IgD-negative memory B cell (primary cell): ENCODE data around the gene HRH4. TPM values are rescaled to one million over a fixed set of nuclear protein-coding genes. Genes with fewer than 3 reads are reported as not detected.
A peak's percentile ranks its signal among the peaks of the same experiment; 100 is the strongest.

Source experiments
- H3K27ac Mint-ChIP-seq, 3 donors: one replicate each; pipeline ENCODE4 v1.8.0; 2020 to 2022; ENCODE audit warnings: mild to moderate bottlenecking in 3 of 3, mixed read lengths in 3 of 3, moderate library complexity in 1 of 3
- H3K27me3 Mint-ChIP-seq: one replicate; pipeline ENCODE4 v1.8.0; 2021; ENCODE audit warnings: mixed read lengths
- H3K36me3 Mint-ChIP-seq: one replicate; pipeline ENCODE4 v1.8.0; 2020; ENCODE audit warnings: mild to moderate bottlenecking, mixed read lengths
- H3K4me1 Mint-ChIP-seq, 3 donors: one replicate each; pipeline ENCODE4 v1.8.0; 2020 to 2022; ENCODE audit warnings: mixed read lengths in 3 of 3, mild to moderate bottlenecking in 1 of 3
- H3K4me3 Mint-ChIP-seq, 4 donors: one replicate each; pipeline ENCODE4 v1.8.0; 2020 to 2022; ENCODE audit warnings: mild to moderate bottlenecking in 4 of 4, mixed read lengths in 4 of 4, moderate library complexity in 3 of 4
- H3K9me3 Mint-ChIP-seq, 3 donors: one replicate each; pipeline ENCODE4 v1.8.0; 2020 to 2021; ENCODE audit warnings: mixed read lengths in 3 of 3, mild to moderate bottlenecking in 1 of 3
- polyA plus RNA-seq: library from polyadenylated mRNA; unstranded; fragments of 300-500 nt; fragmentation: Illumina TruSeq; gene quantifications from one replicate; pipeline ENCODE4 v1.2.3, GENCODE V29; 2021

The HRH4 gene
- polyA plus RNA-seq, 1 donor from 2014 or later, result not detected

GRCh38 chr18:24446453-24446852 lies 14.0 kb upstream of the HRH4 start:
- peaks cover 0 to 2% (median 0%) of the 10 kb centered on the region in 3 donors for H3K9me3 Mint-ChIP-seq
- peaks cover 4 to 8% (median 8%) of the 10 kb centered on the region in 3 donors for H3K4me1 Mint-ChIP-seq
- no peak overlapping the region for H3K27ac Mint-ChIP-seq
- no peak overlapping the region for H3K4me3 Mint-ChIP-seq
- no peaks in the 10 kb centered on the region for H3K27me3 Mint-ChIP-seq
- H3K36me3 Mint-ChIP-seq, result peaks cover 20% of the 10 kb centered on the region

GRCh38 chr18:24446953-24447538 lies 13.4 kb upstream of the HRH4 start:
- Mint-ChIP-seq H3K27ac (no peak overlapping the region), H3K9me3 (peaks cover 0 to 2% (median 0%) of the 10 kb centered on the region in 3 donors), H3K4me3 (no peak overlapping the region), H3K36me3 (peaks cover 20% of the 10 kb centered on the region), H3K4me1 (peaks cover 4 to 8% (median 8%) of the 10 kb centered on the region in 3 donors), H3K27me3 (no peaks in the 10 kb centered on the region)

- Mint-ChIP-seq H3K27ac (no peak overlapping the region), H3K27me3 (no peaks in the 10 kb centered on the region), H3K36me3 (peaks cover 22% of the 10 kb centered on the region), H3K4me3 (no peak overlapping the region), H3K9me3 (peaks cover 0 to 2% (median 0%) of the 10 kb centered on the region in 3 donors), H3K4me1 (peaks cover 4 to 8% (median 8%) of the 10 kb centered on the region in 3 donors)
Observed at GRCh38 chr18:24447961-24448360, 12.5 kb upstream of the HRH4 start.

GRCh38 chr18:24456549-24456948 lies 3.9 kb upstream of the HRH4 start:
- no peaks in the 10 kb centered on the region for H3K27me3 Mint-ChIP-seq
- no peaks in the 10 kb centered on the region for H3K9me3 Mint-ChIP-seq
- H3K27ac Mint-ChIP-seq, result no peak overlapping the region

GRCh38 chr18:24459772-24460171 lies 665 bp upstream of the HRH4 start:
- peaks cover 6% of the 10 kb centered on the region for H3K36me3 Mint-ChIP-seq
- no peaks in the 10 kb centered on the region for H3K4me1 Mint-ChIP-seq
- no peak overlapping the region for H3K27ac Mint-ChIP-seq
- H3K4me3 Mint-ChIP-seq, result no peak overlapping the region
- peaks cover 0 to 2% (median 0%) of the 10 kb centered on the region in 3 donors for H3K9me3 Mint-ChIP-seq
- no peaks in the 10 kb centered on the region for H3K27me3 Mint-ChIP-seq

More at GRCh38 chr18:24456549-24456948, 3.9 kb upstream of the HRH4 start:
- Mint-ChIP-seq H3K4me1 (no peaks in the 10 kb centered on the region), H3K36me3 (peaks cover 18% of the 10 kb centered on the region), H3K4me3 (no peak overlapping the region)

GRCh38 chr18:24461996-24462395 lies 1.6 kb downstream of the HRH4 start:
- H3K27me3 Mint-ChIP-seq, result peaks cover 4% of the 10 kb centered on the region
- peaks cover 3% of the 10 kb centered on the region for H3K36me3 Mint-ChIP-seq
- no peaks in the 10 kb centered on the region for H3K4me1 Mint-ChIP-seq
- no peak overlapping the region for H3K4me3 Mint-ChIP-seq
- peak overlapping the region in 1 of 3 donors; percentile 29 for H3K27ac Mint-ChIP-seq
- peaks cover 0 to 2% (median 0%) of the 10 kb centered on the region in 3 donors for H3K9me3 Mint-ChIP-seq

- Mint-ChIP-seq H3K9me3 (peaks cover 0 to 2% (median 0%) of the 10 kb centered on the region in 3 donors), H3K36me3 (peaks cover 3% of the 10 kb centered on the region), H3K4me1 (no peaks in the 10 kb centered on the region), H3K4me3 (no peak overlapping the region), H3K27ac (peak overlapping the region in 2 of 3 donors; percentile 7 to 48), H3K27me3 (peaks cover 4% of the 10 kb centered on the region)
Observed at GRCh38 chr18:24462838-24463775, 2.7 kb downstream of the HRH4 start.

- Mint-ChIP-seq H3K4me1 (no peaks in the 10 kb centered on the region), H3K4me3 (no peak overlapping the region), H3K27me3 (peaks cover 4% of the 10 kb centered on the region), H3K27ac (no peak overlapping the region), H3K36me3 (no peaks in the 10 kb centered on the region), H3K9me3 (peaks cover 0 to 2% (median 0%) of the 10 kb centered on the region in 3 donors)
Observed at GRCh38 chr18:24465486-24465885, 5.0 kb downstream of the HRH4 start.

GRCh38 chr18:24466771-24467170 lies 6.3 kb downstream of the HRH4 start:
- H3K27me3 Mint-ChIP-seq, result peaks cover 4% of the 10 kb centered on the region
- no peaks in the 10 kb centered on the region for H3K4me1 Mint-ChIP-seq
- H3K9me3 Mint-ChIP-seq, result peaks cover 0 to under 1% (median 0%) of the 10 kb centered on the region in 3 donors
- H3K4me3 Mint-ChIP-seq, result no peak overlapping the region
- no peak overlapping the region for H3K27ac Mint-ChIP-seq
- no peaks in the 10 kb centered on the region for H3K36me3 Mint-ChIP-seq

GRCh38 chr18:24470022-24470618 lies 9.7 kb downstream of the HRH4 start:
- Mint-ChIP-seq H3K27me3 (peaks cover 4% of the 10 kb centered on the region), H3K9me3 (no peaks in the 10 kb centered on the region), H3K27ac (no peak overlapping the region), H3K4me3 (no peak overlapping the region), H3K36me3 (no peaks in the 10 kb centered on the region), H3K4me1 (no peaks in the 10 kb centered on the region)

- Mint-ChIP-seq H3K36me3 (no peaks in the 10 kb centered on the region), H3K9me3 (no peaks in the 10 kb centered on the region), H3K4me1 (no peaks in the 10 kb centered on the region), H3K27ac (no peak overlapping the region), H3K27me3 (no peaks in the 10 kb centered on the region), H3K4me3 (no peak overlapping the region)
Observed at GRCh38 chr18:24470805-24471204, 10.4 kb downstream of the HRH4 start.

- H3K36me3 Mint-ChIP-seq, result no peaks in the 10 kb centered on the region
- no peak overlapping the region for H3K27ac Mint-ChIP-seq
- no peak overlapping the region for H3K4me3 Mint-ChIP-seq
Observed at GRCh38 chr18:24472591-24472990, 12.2 kb downstream of the HRH4 start.

GRCh38 chr18:24474406-24474805 lies 14.0 kb downstream of the HRH4 start:
- Mint-ChIP-seq H3K4me1 (no peaks in the 10 kb centered on the region), H3K4me3 (no peak overlapping the region), H3K27me3 (no peaks in the 10 kb centered on the region), H3K9me3 (no peaks in the 10 kb centered on the region), H3K27ac (no peak overlapping the region), H3K36me3 (no peaks in the 10 kb centered on the region)

More at GRCh38 chr18:24472591-24472990, 12.2 kb downstream of the HRH4 start:
- Mint-ChIP-seq H3K27me3 (no peaks in the 10 kb centered on the region), H3K4me1 (no peaks in the 10 kb centered on the region), H3K9me3 (no peaks in the 10 kb centered on the region)

GRCh38 chr18:24475926-24476589 lies 15.6 kb downstream of the HRH4 start:
- H3K27me3 Mint-ChIP-seq, result no peaks in the 10 kb centered on the region
- no peaks in the 10 kb centered on the region for H3K4me1 Mint-ChIP-seq
- H3K27ac Mint-ChIP-seq, result no peak overlapping the region
- H3K9me3 Mint-ChIP-seq, result peaks cover 0 to 2% (median 2%) of the 10 kb centered on the region in 3 donors
- H3K4me3 Mint-ChIP-seq, result no peak overlapping the region
- peaks cover 3% of the 10 kb centered on the region for H3K36me3 Mint-ChIP-seq

GRCh38 chr18:24479371-24479770 lies 18.9 kb downstream of the HRH4 start:
- peaks cover 0 to 4% (median 2%) of the 10 kb centered on the region in 3 donors for H3K9me3 Mint-ChIP-seq
- no peak overlapping the region for H3K4me3 Mint-ChIP-seq
- H3K27me3 Mint-ChIP-seq, result no peaks in the 10 kb centered on the region
- H3K27ac Mint-ChIP-seq, result peak overlapping the region in 1 of 3 donors; percentile 6
- peaks cover 3% of the 10 kb centered on the region for H3K36me3 Mint-ChIP-seq
- no peaks in the 10 kb centered on the region for H3K4me1 Mint-ChIP-seq
